Upper lobe of left lung (tissue), 4 donors: ENCODE measurements around the gene UGT1A9.
"Not testable (repeated sequence)": the region's sequence is repeated elsewhere in the genome, so short reads cannot be mapped to it uniquely, and the experiment has no call there.

Experiments used
- CTCF ChIP-seq, 6 experiments: fragments of 450-650 bp in 4 of 6; fragments of 200-600 bp in 2 of 6; sonication (generic) in 2 of 6; IDR thresholded peaks; one replicate each; pipeline ENCODE4 v1.5.1; 2016 to 2019; ENCODE audit warnings: antibody characterized with exemption in 6 of 6
- EP300 ChIP-seq, 4 donors: sonication (generic); formaldehyde crosslinking; IDR thresholded peaks; one replicate each; pipeline ENCODE4 v1.5.1; 2017; ENCODE audit warnings: antibody characterized with exemption in 4 of 4, control low read depth in 2 of 4

- TF ChIP-seq CTCF, EP300 (IDR thresholded peaks at IDR 0.05): not testable (repeated sequence)
Measured at GRCh38 chr2:233646033-233646432, 25.7 kb upstream of the UGT1A9 start.
